GM23248 (cell line): ENCODE measurements around the gene AKT1S1. TPM values are rescaled to one million over a fixed set of nuclear protein-coding genes. Genes with fewer than 3 reads are reported as not detected.

Experiments
- DNase-seq: peaks from one replicate; pipeline ENCODE4 v3.0.0-alpha.2; 2015
- H2AFZ ChIP-seq: fragments of 200-600 bp; sonication (generic); 2 replicates; pipeline ENCODE4 v1.6.1; 2016; ENCODE audit warnings: antibody characterized with exemption
- H3F3A ChIP-seq: fragments of 200-600 bp; sonication (generic); 2 replicates; pipeline ENCODE4 v1.6.1; 2016; ENCODE audit warnings: mild to moderate bottlenecking, antibody characterized with exemption, mixed run types; ENCODE audit not compliant: insufficient read depth
- H3K27ac ChIP-seq: fragments of 200-600 bp; sonication (generic); 2 replicates; pipeline ENCODE4 v1.5.1; 2016; ENCODE audit warnings: mild to moderate bottlenecking
- H3K27me3 ChIP-seq: fragments of 200-600 bp; sonication (generic); replicated peaks from 2 replicates; pipeline ENCODE4 v1.6.1; 2016; ENCODE audit warnings: mild to moderate bottlenecking; ENCODE audit not compliant: insufficient read depth
- H3K36me3 ChIP-seq: fragments of 200-600 bp; sonication (generic); 2 replicates; pipeline ENCODE4 v1.6.1; 2016; ENCODE audit warnings: low read depth, mild to moderate bottlenecking
- H3K4me1 ChIP-seq: fragments of 200-600 bp; sonication (generic); 2 replicates; pipeline ENCODE4 v1.6.1; 2016; ENCODE audit warnings: mild to moderate bottlenecking; ENCODE audit not compliant: insufficient read depth
- H3K4me2 ChIP-seq: fragments of 200-600 bp; sonication (generic); one replicate; pipeline ENCODE4 v1.6.1; 2016; ENCODE audit warnings: mild to moderate bottlenecking; ENCODE audit not compliant: unreplicated experiment
- H3K4me3 ChIP-seq: fragments of 200-600 bp; sonication (generic); 2 replicates; pipeline ENCODE4 v1.5.1; 2016; ENCODE audit warnings: mild to moderate bottlenecking
- H3K79me2 ChIP-seq: fragments of 200-600 bp; sonication (generic); 2 replicates; pipeline ENCODE4 v1.6.1; 2016; ENCODE audit warnings: mild to moderate bottlenecking; ENCODE audit not compliant: insufficient read depth
- H3K9ac ChIP-seq: fragments of 200-600 bp; sonication (generic); 2 replicates; pipeline ENCODE4 v1.6.1; 2016; ENCODE audit warnings: mild to moderate bottlenecking
- H3K9me2 ChIP-seq: fragments of 200-600 bp; sonication (generic); 2 replicates; pipeline ENCODE4 v1.6.1; 2016; ENCODE audit warnings: mixed run types, mild to moderate bottlenecking, moderate library complexity; ENCODE audit not compliant: insufficient read depth
- H3K9me3 ChIP-seq: fragments of 200-600 bp; sonication (generic); one replicate; pipeline ENCODE4 v1.6.1; 2017; ENCODE audit warnings: low read depth
- H4K20me1 ChIP-seq: fragments of 200-600 bp; sonication (generic); 2 replicates; pipeline ENCODE4 v1.6.0; 2016; ENCODE audit not compliant: insufficient read depth
- EZH2 ChIP-seq: fragments of 200-600 bp; sonication (generic); IDR thresholded peaks from 2 replicates; pipeline ENCODE4 v1.6.1; 2018; ENCODE audit warnings: antibody characterized with exemption, mild to moderate bottlenecking; ENCODE audit not compliant: insufficient read depth, poor library complexity, severe bottlenecking
- EZH2phosphoT487 ChIP-seq: fragments of 200-600 bp; sonication (generic); IDR thresholded peaks from 2 replicates; pipeline ENCODE4 v1.6.1; 2018; ENCODE audit warnings: antibody characterized with exemption, moderate library complexity, mild to moderate bottlenecking, low read depth; ENCODE audit not compliant: insufficient read depth
- WGBS, 2 experiments: methylation state at CpG; one replicate each; pipeline ENCODE4 v1.1.6; 2015 to 2017; ENCODE audit warnings: low lambda C conversion rate in 2 of 2, low coverage in 1 of 2; ENCODE audit errors: missing lambda C conversion rate in 2 of 2; 5-methylcytosine and 5-hydroxymethylcytosine counted together
- in situ Hi-C: fragments of 300-500 bp; cut with MboI; formaldehyde crosslinking; loops from 2 replicates; pipeline ENCODE4 v1.15.0; 2020
- polyA plus RNA-seq: library from polyadenylated mRNA; unstranded; fragments of >200 nt; fragmentation: Nextera tagmentation; extraction: Ambion mirVana; gene quantifications from 2 replicates; pipeline ENCODE4 v1.2.1, GENCODE V29; 2016
- total RNA-seq: library from RNA; depleted of rRNA; stranded (reverse); fragments of >200 nt; shearing (Covaris generic); gene quantifications from 2 replicates; pipeline ENCODE4 v1.2.3, GENCODE V29; 2014

Gene AKT1S1
- total and polyA plus RNA-seq, 2 experiments from 2014 or later = 17.3 to 60.4 TPM

- H3K9me3 ChIP-seq = no peaks in the 10 kb centered on the region
- no peaks in the 10 kb centered on the region for H3K4me1 ChIP-seq
- in situ Hi-C loops = no loop called here
- H3F3A ChIP-seq = peaks cover 6% of the 10 kb centered on the region; the same call in 1 of the 2 replicates
- H3K27ac ChIP-seq = no peak overlapping the region
- no peaks in the 10 kb centered on the region for H3K79me2 ChIP-seq
- H4K20me1 ChIP-seq = no peaks in the 10 kb centered on the region
- no peak overlapping the region for H2AFZ ChIP-seq
- no peak for DNase-seq
- TF ChIP-seq EZH2 (no peak), EZH2phosphoT487 (no peak)
- no peak overlapping the region for H3K9ac ChIP-seq
- H3K36me3 ChIP-seq = peaks cover 11% of the 10 kb centered on the region; the same call in 1 of the 2 replicates
- H3K27me3 ChIP-seq = no peaks in the 10 kb centered on the region
- H3K4me2 ChIP-seq = no peak overlapping the region
- no peaks in the 10 kb centered on the region for H3K9me2 ChIP-seq
- WGBS, 2 experiments = 83 to 91% methylated on average over 11 of the region's 11 CpGs
- no peak overlapping the region for H3K4me3 ChIP-seq
These were observed 36.8 kb downstream of the AKT1S1 start for GRCh38 chr19:49840321-49840720.

GRCh38 chr19:49839713-49840112 lies 37.4 kb downstream of the AKT1S1 start:
- no peak overlapping the region for H3K4me2 ChIP-seq
- H2AFZ ChIP-seq = no peak overlapping the region
- no peaks in the 10 kb centered on the region for H3K4me1 ChIP-seq
- no peaks in the 10 kb centered on the region for H3K9me2 ChIP-seq
- 0 out of 2 replicates have a peak, but pooled peaks cover 6% of the 10 kb centered on the region for H3F3A ChIP-seq
- no peak overlapping the region for H3K4me3 ChIP-seq
- H3K9ac ChIP-seq = no peak overlapping the region
- no peaks in the 10 kb centered on the region for H4K20me1 ChIP-seq
- H3K36me3 ChIP-seq = peaks cover 11% of the 10 kb centered on the region; the same call in 1 of the 2 replicates
- H3K79me2 ChIP-seq = no peaks in the 10 kb centered on the region
- in situ Hi-C loops = no loop called here
- no peaks in the 10 kb centered on the region for H3K27me3 ChIP-seq
- TF ChIP-seq EZH2 (no peak), EZH2phosphoT487 (no peak)
- DNase-seq = no peak
- no peak overlapping the region for H3K27ac ChIP-seq
- WGBS, 2 experiments = 76 to 79% methylated on average over 11 of the region's 11 CpGs
- H3K9me3 ChIP-seq = no peaks in the 10 kb centered on the region

- peaks cover 11% of the 10 kb centered on the region; the same call in 1 of the 2 replicates for H3K36me3 ChIP-seq
- in situ Hi-C loops = no loop called here
These were observed 38.1 kb downstream of the AKT1S1 start for GRCh38 chr19:49838885-49839588.

GRCh38 chr19:49837425-49837824 lies 39.7 kb downstream of the AKT1S1 start:
- Histone ChIP-seq H3K36me3 (peaks cover 11% of the 10 kb centered on the region; the same call in 1 of the 2 replicates), H3K27ac (no peak overlapping the region), H3F3A (0 out of 2 replicates have a peak, but pooled peaks cover 6% of the 10 kb centered on the region), H3K9me2 (no peaks in the 10 kb centered on the region), H3K4me1 (no peaks in the 10 kb centered on the region), H3K9me3 (no peaks in the 10 kb centered on the region), H3K4me3 (no peak overlapping the region), H3K4me2 (no peak overlapping the region), H3K79me2 (no peaks in the 10 kb centered on the region), H4K20me1 (no peaks in the 10 kb centered on the region), H2AFZ (no peak overlapping the region), H3K9ac (no peak overlapping the region), H3K27me3 (no peaks in the 10 kb centered on the region)
- 92 to 94% methylated on average over 8 to 9 of the region's 9 CpGs for WGBS, 2 experiments
- DNase-seq = no peak
- TF ChIP-seq EZH2 (no peak), EZH2phosphoT487 (no peak)
- in situ Hi-C loops = no loop called here

More at GRCh38 chr19:49838885-49839588, 38.1 kb downstream of the AKT1S1 start:
- Histone ChIP-seq H2AFZ (no peak overlapping the region), H3K9me3 (no peaks in the 10 kb centered on the region), H3K4me2 (no peak overlapping the region), H3K79me2 (no peaks in the 10 kb centered on the region), H3K27me3 (no peaks in the 10 kb centered on the region), H3K4me3 (no peak overlapping the region), H3F3A (0 out of 2 replicates have a peak, but pooled peaks cover 6% of the 10 kb centered on the region), H3K4me1 (no peaks in the 10 kb centered on the region), H4K20me1 (no peaks in the 10 kb centered on the region), H3K9ac (no peak overlapping the region), H3K9me2 (no peaks in the 10 kb centered on the region), H3K27ac (no peak overlapping the region)
- no peak for TF ChIP-seq EZH2
- TF ChIP-seq EZH2phosphoT487 = no peak
- no peak for DNase-seq
- WGBS, 2 experiments = 98% methylated on average over 18 of the region's 18 CpGs
